GM18520 (cell line): ENCODE data around the gene CBR4.
"Not testable (repeated sequence)": the region's sequence is repeated elsewhere in the genome, so short reads cannot be mapped to it uniquely, and the experiment has no call there.

Source experiments
- ATAC-seq: cut with Tn5 transposase; IDR thresholded peaks from one replicate; pipeline ENCODE4 v1.9.1; 2021; ENCODE audit not compliant: unreplicated experiment

The CBR4 gene

GRCh38 chr4:168995537-168996295, 14.3 kb downstream of the CBR4 start:
- ATAC-seq, result no peak

- no peak for ATAC-seq
Measured at GRCh38 chr4:168994958-168995357, 15.1 kb downstream of the CBR4 start.

GRCh38 chr4:168993714-168994510, 16.1 kb downstream of the CBR4 start:
- no peak for ATAC-seq

GRCh38 chr4:168992952-168993482, 17.0 kb downstream of the CBR4 start:
- ATAC-seq, result not testable (repeated sequence)

- no peak for ATAC-seq
Measured at GRCh38 chr4:168981942-168982341, 28.1 kb downstream of the CBR4 start.

- ATAC-seq, result no peak
Measured at GRCh38 chr4:168981460-168981859, 28.6 kb downstream of the CBR4 start.

GRCh38 chr4:168979338-168979737, 30.7 kb downstream of the CBR4 start:
- ATAC-seq, result no peak

- no peak for ATAC-seq
Measured at GRCh38 chr4:168978001-168978700, 31.9 kb downstream of the CBR4 start.

GRCh38 chr4:168972596-168972995, 37.5 kb downstream of the CBR4 start:
- no peak for ATAC-seq

- no peak for ATAC-seq
Measured at GRCh38 chr4:168960716-168961115, 49.3 kb downstream of the CBR4 start.

GRCh38 chr4:168955674-168956073, 54.4 kb downstream of the CBR4 start:
- ATAC-seq, result no peak

- not testable (repeated sequence) for ATAC-seq
Measured at GRCh38 chr4:168952821-168953246, 57.2 kb downstream of the CBR4 start.

GRCh38 chr4:168945291-168945690, 64.8 kb downstream of the CBR4 start:
- ATAC-seq, result no peak

- ATAC-seq, result no peak
Measured at GRCh38 chr4:168942985-168943384, 67.1 kb downstream of the CBR4 start.
